PFSK-1 (cell line): Measurements from ENCODE around the gene TAS1R2.

Experiments
- FOXP2 ChIP-seq: optimal IDR thresholded peaks from 2 replicates; pipeline ENCODE3; 2011; ENCODE audit warnings: borderline replicate concordance, control low read depth, inconsistent platforms; ENCODE audit not compliant: insufficient read depth; ENCODE audit errors: extremely low read length, extremely low read depth
- POLR2AphosphoS5 ChIP-seq: IDR thresholded peaks from 2 replicates; pipeline ENCODE4 v1.6.1; 2012; ENCODE audit warnings: low read depth, mild to moderate bottlenecking, control low read depth, low read length, moderate library complexity
- SIN3A ChIP-seq: IDR thresholded peaks from 2 replicates; pipeline ENCODE4 v1.6.1; 2012; ENCODE audit warnings: mild to moderate bottlenecking, low read length, moderate library complexity, borderline replicate concordance; ENCODE audit not compliant: insufficient read depth
- TAF1 ChIP-seq: IDR thresholded peaks from 2 replicates; pipeline ENCODE4 v1.6.1; 2012; ENCODE audit warnings: low read length, control low read depth, borderline replicate concordance; ENCODE audit not compliant: insufficient read depth
- TF ChIP-seq, protein P1 (sequence below), 2 experiments: IDR thresholded peaks; 2 replicates each; pipeline versions ENCODE4 v1.6.1 to v1.8.0; 2011 to 2012; ENCODE audit warnings: low read depth in 2 of 2, low read length in 2 of 2, control low read depth in 1 of 2, inconsistent platforms in 1 of 2, mild to moderate bottlenecking in 1 of 2, moderate library complexity in 1 of 2; ENCODE audit not compliant: insufficient read depth in 1 of 2

TAS1R2 gene

DNA sequence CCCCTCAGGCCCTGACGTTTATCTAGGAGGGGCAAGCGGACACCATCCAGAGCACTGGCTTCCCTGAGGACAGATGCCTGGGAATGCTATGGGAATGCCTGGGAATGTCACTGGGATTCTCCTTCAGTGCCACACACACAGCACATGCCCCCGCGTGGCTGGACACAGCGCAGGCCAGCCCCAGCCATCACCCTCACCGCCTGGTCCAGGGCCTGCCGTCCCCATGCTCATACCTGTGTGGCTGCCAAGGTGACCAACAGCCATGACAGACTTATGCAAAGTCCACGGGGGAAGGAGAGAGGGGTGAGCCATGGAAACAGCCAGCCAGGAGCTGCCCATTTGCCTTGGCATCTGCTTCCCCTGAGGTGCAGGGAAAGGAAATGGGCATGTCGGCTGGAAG, 5.7 kb upstream of the TAS1R2 start:
- no peak for TF ChIP-seq FOXP2
- TF ChIP-seq, protein P1, sequence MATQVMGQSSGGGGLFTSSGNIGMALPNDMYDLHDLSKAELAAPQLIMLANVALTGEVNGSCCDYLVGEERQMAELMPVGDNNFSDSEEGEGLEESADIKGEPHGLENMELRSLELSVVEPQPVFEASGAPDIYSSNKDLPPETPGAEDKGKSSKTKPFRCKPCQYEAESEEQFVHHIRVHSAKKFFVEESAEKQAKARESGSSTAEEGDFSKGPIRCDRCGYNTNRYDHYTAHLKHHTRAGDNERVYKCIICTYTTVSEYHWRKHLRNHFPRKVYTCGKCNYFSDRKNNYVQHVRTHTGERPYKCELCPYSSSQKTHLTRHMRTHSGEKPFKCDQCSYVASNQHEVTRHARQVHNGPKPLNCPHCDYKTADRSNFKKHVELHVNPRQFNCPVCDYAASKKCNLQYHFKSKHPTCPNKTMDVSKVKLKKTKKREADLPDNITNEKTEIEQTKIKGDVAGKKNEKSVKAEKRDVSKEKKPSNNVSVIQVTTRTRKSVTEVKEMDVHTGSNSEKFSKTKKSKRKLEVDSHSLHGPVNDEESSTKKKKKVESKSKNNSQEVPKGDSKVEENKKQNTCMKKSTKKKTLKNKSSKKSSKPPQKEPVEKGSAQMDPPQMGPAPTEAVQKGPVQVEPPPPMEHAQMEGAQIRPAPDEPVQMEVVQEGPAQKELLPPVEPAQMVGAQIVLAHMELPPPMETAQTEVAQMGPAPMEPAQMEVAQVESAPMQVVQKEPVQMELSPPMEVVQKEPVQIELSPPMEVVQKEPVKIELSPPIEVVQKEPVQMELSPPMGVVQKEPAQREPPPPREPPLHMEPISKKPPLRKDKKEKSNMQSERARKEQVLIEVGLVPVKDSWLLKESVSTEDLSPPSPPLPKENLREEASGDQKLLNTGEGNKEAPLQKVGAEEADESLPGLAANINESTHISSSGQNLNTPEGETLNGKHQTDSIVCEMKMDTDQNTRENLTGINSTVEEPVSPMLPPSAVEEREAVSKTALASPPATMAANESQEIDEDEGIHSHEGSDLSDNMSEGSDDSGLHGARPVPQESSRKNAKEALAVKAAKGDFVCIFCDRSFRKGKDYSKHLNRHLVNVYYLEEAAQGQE (IDR thresholded peaks at IDR 0.05; ENCODE audit: insufficient read depth in 1 of 2, low read depth in 2 of 2, low read length in 2 of 2): no peak
- no peak for TF ChIP-seq TAF1
- TF ChIP-seq SIN3A: no peak
- TF ChIP-seq POLR2AphosphoS5: no peak

DNA sequence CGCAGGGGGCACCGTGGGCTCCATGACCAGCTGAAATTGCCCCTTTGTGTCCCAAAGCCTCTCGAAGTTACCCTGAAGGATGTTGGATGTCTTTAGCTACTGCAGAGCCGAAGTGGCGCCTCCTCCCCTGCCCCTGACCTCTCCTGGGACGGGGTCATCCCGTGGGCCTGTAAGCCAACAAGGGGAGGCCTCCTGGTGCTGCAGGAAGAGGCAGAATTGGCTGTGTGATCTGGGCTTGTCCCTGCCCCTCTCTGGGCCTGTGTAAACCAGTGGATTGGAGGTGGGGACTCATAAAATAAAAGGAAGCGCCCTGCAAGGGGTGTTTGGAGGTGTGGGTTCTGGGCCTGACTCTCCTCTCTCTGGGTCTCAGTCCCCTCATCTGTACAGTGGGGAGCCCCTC, 2.1 kb upstream of the TAS1R2 start:
- TF ChIP-seq POLR2AphosphoS5 (no peak), SIN3A (no peak), TAF1 (no peak), FOXP2 (no peak)
- TF ChIP-seq, protein P1 (IDR thresholded peaks at IDR 0.05; ENCODE audit: insufficient read depth in 1 of 2, low read depth in 2 of 2, low read length in 2 of 2): no peak

DNA sequence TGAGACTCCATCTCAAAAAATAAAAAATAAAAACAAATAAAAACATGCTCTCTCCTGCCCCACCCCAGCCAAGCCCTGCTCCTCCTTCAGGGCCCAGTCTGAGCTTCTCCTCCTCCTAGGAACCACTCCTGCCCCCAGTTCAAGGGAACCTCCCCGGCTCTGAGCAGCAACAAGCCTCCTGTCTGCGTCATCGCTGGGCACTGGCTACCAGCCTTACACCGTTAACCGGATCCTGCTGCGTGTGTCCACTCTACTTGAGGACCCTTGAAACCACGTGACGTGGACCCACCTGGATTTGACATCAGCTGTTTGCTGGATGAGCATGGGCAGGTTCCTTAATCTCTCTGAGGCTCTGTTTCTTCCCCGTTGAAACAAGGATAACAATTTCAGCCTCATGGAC, 1.6 kb upstream of the TAS1R2 start:
- TF ChIP-seq, protein P1 (IDR thresholded peaks at IDR 0.05; ENCODE audit: insufficient read depth in 1 of 2, low read depth in 2 of 2, low read length in 2 of 2): no peak
- TF ChIP-seq TAF1 (no peak), POLR2AphosphoS5 (no peak), SIN3A (no peak), FOXP2 (no peak)

DNA sequence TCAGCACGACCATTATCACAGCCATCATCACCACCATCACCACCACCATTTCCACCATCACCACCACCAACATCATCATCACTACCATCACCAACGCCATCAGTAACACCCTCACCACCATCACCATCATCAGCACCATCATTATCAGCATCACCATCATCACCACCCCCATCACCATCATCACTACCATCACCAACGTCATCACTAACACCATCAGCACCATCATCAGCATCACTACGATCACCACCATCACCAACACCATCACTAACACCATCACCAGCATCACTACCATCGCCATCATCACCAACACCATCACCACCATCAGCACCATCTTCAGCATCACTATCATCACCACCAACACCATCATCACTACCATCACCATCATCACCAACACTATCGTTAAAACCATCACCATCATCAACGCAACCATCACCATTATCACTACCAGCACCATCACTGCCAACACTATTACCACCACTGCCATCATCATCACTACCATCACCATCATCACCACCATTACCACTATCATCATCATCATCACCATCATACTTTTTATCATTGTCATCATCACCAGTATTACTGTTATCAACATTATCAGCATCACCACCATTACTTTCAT, 1.3 kb downstream of the TAS1R2 start:
- no peak for TF ChIP-seq TAF1
- no peak for TF ChIP-seq POLR2AphosphoS5
- TF ChIP-seq, protein P1 (IDR thresholded peaks at IDR 0.05; ENCODE audit: insufficient read depth in 1 of 2, low read depth in 2 of 2, low read length in 2 of 2): no peak
- TF ChIP-seq FOXP2: no peak
- TF ChIP-seq SIN3A: no peak

DNA sequence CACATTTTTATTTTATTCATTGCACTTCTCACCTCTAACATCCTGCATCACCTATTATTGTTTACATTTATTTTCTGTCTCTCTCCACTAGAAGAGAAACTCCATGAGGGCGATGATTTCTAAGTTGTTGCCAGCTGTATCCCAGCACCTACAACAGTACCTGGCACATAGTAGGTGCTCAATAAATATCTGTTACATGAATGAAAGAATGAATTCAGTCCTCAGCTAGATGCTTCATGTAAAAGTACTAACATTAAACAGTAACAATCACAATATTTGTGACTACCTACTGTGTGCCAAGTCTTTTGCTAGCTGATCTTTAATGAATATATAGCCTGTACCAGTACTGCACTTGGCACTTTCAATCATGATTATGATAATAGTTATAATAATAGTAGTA, 3.0 kb downstream of the TAS1R2 start:
- no peak for TF ChIP-seq POLR2AphosphoS5
- no peak for TF ChIP-seq TAF1
- TF ChIP-seq FOXP2: no peak
- TF ChIP-seq, protein P1 (IDR thresholded peaks at IDR 0.05; ENCODE audit: insufficient read depth in 1 of 2, low read depth in 2 of 2, low read length in 2 of 2): no peak
- no peak for TF ChIP-seq SIN3A
